ENCODE data around the gene LIFR.

DNA sequence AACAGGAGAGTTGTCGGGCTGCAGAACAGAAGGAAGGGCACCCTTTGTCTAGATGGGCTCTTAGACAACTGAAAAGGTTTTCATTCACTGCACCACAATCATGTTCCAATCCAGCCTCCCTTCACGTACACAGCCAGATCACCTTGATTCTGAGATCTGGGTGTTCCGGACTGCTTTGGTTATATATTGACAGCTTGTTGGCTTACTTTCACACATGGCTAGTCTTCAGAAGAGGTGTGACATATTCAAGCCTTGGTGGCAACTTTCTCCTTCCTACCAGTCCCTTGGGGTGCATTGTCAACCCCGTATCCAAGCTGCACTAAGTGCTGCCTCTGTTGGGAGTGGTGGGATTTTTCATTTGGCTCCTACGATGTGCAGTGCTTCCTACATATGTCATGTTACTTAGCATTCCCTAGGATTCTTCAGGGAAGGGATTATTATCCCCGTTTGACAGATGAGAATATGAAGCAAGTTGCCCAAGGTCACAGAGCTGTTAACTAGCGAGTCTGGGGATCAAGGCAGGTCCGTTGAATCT is 100.6 kb downstream of the LIFR start:
- TF ChIP-seq, protein P1, sequence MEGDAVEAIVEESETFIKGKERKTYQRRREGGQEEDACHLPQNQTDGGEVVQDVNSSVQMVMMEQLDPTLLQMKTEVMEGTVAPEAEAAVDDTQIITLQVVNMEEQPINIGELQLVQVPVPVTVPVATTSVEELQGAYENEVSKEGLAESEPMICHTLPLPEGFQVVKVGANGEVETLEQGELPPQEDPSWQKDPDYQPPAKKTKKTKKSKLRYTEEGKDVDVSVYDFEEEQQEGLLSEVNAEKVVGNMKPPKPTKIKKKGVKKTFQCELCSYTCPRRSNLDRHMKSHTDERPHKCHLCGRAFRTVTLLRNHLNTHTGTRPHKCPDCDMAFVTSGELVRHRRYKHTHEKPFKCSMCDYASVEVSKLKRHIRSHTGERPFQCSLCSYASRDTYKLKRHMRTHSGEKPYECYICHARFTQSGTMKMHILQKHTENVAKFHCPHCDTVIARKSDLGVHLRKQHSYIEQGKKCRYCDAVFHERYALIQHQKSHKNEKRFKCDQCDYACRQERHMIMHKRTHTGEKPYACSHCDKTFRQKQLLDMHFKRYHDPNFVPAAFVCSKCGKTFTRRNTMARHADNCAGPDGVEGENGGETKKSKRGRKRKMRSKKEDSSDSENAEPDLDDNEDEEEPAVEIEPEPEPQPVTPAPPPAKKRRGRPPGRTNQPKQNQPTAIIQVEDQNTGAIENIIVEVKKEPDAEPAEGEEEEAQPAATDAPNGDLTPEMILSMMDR (IDR thresholded peaks at IDR 0.05; ENCODE audit: extremely low read depth in 1 of 2, insufficient read depth in 1 of 2, low read depth in 1 of 2, low read length in 2 of 2), result no peak
- TF ChIP-seq POLR2A (IDR thresholded peaks at IDR 0.05; ENCODE audit: low read depth, low read length) (no peak), JUN (IDR thresholded peaks at IDR 0.05; ENCODE audit: borderline replicate concordance, insufficient read depth, insufficient read length, low read depth) (no peak), POLR2AphosphoS5 (IDR thresholded peaks at IDR 0.05; ENCODE audit: insufficient read depth, low read depth, low read length) (no peak), EZH2 (IDR thresholded peaks at IDR 0.05; ENCODE audit: borderline replicate concordance, low read depth, low read length, severe bottlenecking) (no peak), FOS (IDR thresholded peaks at IDR 0.05; ENCODE audit: borderline replicate concordance, insufficient read depth, low read length) (no peak), MYC (IDR thresholded peaks at IDR 0.05; ENCODE audit: low read depth, low read length) (no peak), GATA2 (IDR thresholded peaks at IDR 0.05; ENCODE audit: insufficient read depth, insufficient read length, low read depth, low read length) (no peak)
- TF ChIP-seq, protein P2, sequence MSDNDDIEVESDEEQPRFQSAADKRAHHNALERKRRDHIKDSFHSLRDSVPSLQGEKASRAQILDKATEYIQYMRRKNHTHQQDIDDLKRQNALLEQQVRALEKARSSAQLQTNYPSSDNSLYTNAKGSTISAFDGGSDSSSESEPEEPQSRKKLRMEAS (IDR thresholded peaks at IDR 0.05; ENCODE audit: insufficient read depth, insufficient read length), result no peak
